ENCODE results near the gene EEF1A2. TPM values are rescaled to one million over a fixed set of nuclear protein-coding genes. Genes with fewer than 3 reads are reported as not detected.

Gene EEF1A2
- total and polyA plus RNA-seq, 7 experiments from 2014 or later, result 0.08 to 1.5 (median 0.53) TPM; not detected in 2

- DNase-seq (no peak), ATAC-seq (no peak)
- intact Hi-C loops (cut with micrococcal nuclease), result no loop called here
- no peak overlapping the region for H3K27ac ChIP-seq (ENCODE audit: low read depth, low read length)
- ChIA-PET CTCF (no interaction called here), POLR2A (no interaction called here)
- H3K4me1 ChIP-seq (ENCODE audit: control insufficient read depth in 2 of 2, insufficient read depth in 2 of 2, low read length in 2 of 2), result no peaks in the 10 kb centered on the region
- no peak overlapping the region for H3K27ac Mint-ChIP-seq
- H3K27me3 Mint-ChIP-seq, result peaks cover 6 to 41% (median 19%) of the 10 kb centered on the region in 5 donors
- H3K9me3 Mint-ChIP-seq, result no peaks in the 10 kb centered on the region
- peaks cover 0 to 5% (median 0%) of the 10 kb centered on the region in 7 donors for H3K4me1 Mint-ChIP-seq
- no peaks in the 10 kb centered on the region for H3K36me3 Mint-ChIP-seq
- no peak overlapping the region for H3K4me3 ChIP-seq (ENCODE audit: low read length)
- H3K9me3 ChIP-seq (ENCODE audit: control insufficient read depth in 2 of 3, low read length in 3 of 3), result no peaks in the 10 kb centered on the region
- no peaks in the 10 kb centered on the region for H3K27me3 ChIP-seq (ENCODE audit: control insufficient read depth in 2 of 2, insufficient read depth in 2 of 2, low read length in 2 of 2)
- H3K36me3 ChIP-seq (ENCODE audit: control insufficient read depth in 2 of 3, insufficient read depth in 3 of 3, low read length in 3 of 3), result no peaks in the 10 kb centered on the region
- no peak overlapping the region for H3K4me3 Mint-ChIP-seq
Measured at GRCh38 chr20:63452341-63452740, 46.5 kb downstream of the EEF1A2 start.

DNA sequence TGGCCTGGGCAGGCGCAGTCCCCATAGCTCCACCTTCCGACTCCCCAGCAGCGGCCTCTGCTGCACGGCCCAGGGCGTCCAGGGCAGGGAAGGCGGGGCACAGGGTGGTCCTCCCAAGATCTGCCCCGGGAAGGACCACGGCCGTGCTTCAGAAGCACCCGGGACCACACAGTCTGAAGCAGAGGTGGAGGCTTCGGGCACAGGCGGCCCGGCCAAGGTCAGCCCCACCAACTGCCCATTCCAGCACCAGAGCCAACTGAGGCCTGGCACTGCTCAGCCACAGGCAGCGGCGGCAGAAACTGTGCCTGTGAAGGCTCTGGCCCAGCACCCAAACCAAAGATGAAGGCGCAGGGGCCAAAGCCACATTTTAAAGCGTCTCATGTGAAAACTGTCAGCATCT is 47.1 kb downstream of the EEF1A2 start:
- peaks cover 6 to 45% (median 22%) of the 10 kb centered on the region in 5 donors for H3K27me3 Mint-ChIP-seq
- ChIA-PET CTCF (no interaction called here), POLR2A (no interaction called here)
- H3K4me3 Mint-ChIP-seq, result no peak overlapping the region
- Histone ChIP-seq H3K4me3 (ENCODE audit: low read length) (no peak overlapping the region), H3K36me3 (ENCODE audit: control insufficient read depth in 2 of 3, insufficient read depth in 3 of 3, low read length in 3 of 3) (no peaks in the 10 kb centered on the region), H3K27ac (ENCODE audit: low read depth, low read length) (no peak overlapping the region), H3K4me1 (ENCODE audit: control insufficient read depth in 2 of 2, insufficient read depth in 2 of 2, low read length in 2 of 2) (no peaks in the 10 kb centered on the region), H3K27me3 (ENCODE audit: control insufficient read depth in 2 of 2, insufficient read depth in 2 of 2, low read length in 2 of 2) (no peaks in the 10 kb centered on the region), H3K9me3 (ENCODE audit: control insufficient read depth in 2 of 3, low read length in 3 of 3) (no peaks in the 10 kb centered on the region)
- intact Hi-C loops (cut with micrococcal nuclease), result no loop called here
- H3K27ac Mint-ChIP-seq, result no peak overlapping the region
- no peaks in the 10 kb centered on the region for H3K9me3 Mint-ChIP-seq
- H3K4me1 Mint-ChIP-seq, result peaks cover 0 to 5% (median 0%) of the 10 kb centered on the region in 7 donors
- no peak for DNase-seq
- no peak for ATAC-seq
- H3K36me3 Mint-ChIP-seq, result no peaks in the 10 kb centered on the region

DNA sequence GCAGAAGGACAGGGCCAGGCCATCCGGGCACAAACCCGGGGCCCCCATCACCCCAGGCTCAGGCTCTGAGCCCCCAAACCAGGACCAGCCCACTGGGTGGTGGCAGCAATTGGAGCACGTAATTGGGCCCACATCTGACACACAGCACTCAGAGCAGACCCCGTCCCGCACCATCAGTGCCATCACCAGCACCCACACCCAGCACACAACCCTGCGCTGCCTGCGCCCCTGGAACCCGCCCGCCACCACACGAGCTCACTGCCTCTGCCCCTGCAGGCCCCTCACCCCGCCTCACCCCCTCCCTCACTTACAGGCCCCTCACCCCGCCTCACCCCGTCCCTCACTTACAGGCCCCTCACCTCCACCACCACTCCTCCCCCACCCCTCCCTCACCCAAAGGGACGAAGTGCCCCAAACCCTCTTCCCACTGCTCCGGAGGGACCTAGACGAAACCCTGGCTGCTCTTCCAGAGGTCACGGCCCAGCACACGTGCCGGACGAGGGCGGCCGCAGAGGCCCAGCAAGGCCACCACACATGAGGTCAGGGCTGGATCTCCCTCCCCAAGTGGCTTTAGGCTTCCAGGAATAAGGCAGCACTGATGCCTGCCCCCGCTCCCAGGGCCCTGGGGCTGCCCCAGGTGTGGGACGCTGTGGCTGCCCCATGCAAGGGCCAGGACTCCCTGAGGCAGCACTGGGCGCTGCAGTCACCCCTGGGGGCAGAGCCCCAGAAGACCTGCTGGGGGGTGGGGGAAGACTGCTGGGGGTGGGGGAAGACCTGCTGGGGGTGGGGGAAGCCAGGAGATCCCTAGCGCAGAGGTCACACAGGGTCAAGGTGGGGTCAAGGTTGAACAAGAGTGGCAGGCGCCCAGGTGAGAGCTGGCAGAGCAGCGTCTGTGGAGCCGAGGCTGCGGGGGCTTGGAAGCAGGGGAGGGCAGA is 48.8 kb downstream of the EEF1A2 start:
- Mint-ChIP-seq H3K4me3 (no peak overlapping the region), H3K27me3 (peaks cover 5 to 38% (median 15%) of the 10 kb centered on the region in 5 donors), H3K4me1 (peaks cover 0 to 5% (median 0%) of the 10 kb centered on the region in 7 donors), H3K27ac (no peak overlapping the region), H3K9me3 (no peaks in the 10 kb centered on the region), H3K36me3 (no peaks in the 10 kb centered on the region)
- ChIA-PET POLR2A (no interaction called here), CTCF (no interaction called here)
- no peaks in the 10 kb centered on the region for H3K36me3 ChIP-seq (ENCODE audit: control insufficient read depth in 2 of 3, insufficient read depth in 3 of 3, low read length in 3 of 3)
- H3K4me1 ChIP-seq (ENCODE audit: control insufficient read depth in 2 of 2, insufficient read depth in 2 of 2, low read length in 2 of 2), result no peaks in the 10 kb centered on the region
- H3K4me3 ChIP-seq (ENCODE audit: low read length), result no peak overlapping the region
- ATAC-seq (no peak), DNase-seq (no peak)
- no peaks in the 10 kb centered on the region for H3K27me3 ChIP-seq (ENCODE audit: control insufficient read depth in 2 of 2, insufficient read depth in 2 of 2, low read length in 2 of 2)
- H3K9me3 ChIP-seq (ENCODE audit: control insufficient read depth in 2 of 3, low read length in 3 of 3), result no peaks in the 10 kb centered on the region
- intact Hi-C loops (cut with micrococcal nuclease), result no loop called here
- no peak overlapping the region for H3K27ac ChIP-seq (ENCODE audit: low read depth, low read length)

DNA sequence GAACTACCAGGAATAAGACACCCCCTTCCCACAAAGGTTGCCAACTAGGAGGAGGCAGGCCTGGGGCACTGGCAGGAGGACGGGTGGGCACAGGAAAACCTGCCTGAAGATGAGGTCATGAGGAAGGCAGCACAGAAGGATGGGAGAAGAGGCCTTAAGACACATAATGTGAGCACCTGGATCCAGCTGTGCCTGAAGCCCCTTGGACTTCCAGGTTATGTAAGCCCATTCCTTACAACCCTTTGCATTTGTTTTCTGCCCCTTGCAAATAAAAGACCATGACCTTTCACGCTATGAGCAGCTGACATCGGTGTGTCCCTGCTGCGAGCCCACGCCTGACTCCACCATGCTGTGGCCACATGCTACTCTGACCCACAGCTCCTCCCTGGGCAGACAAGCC is 49.9 kb downstream of the EEF1A2 start:
- ChIA-PET CTCF (no interaction called here), POLR2A (no interaction called here)
- Mint-ChIP-seq H3K9me3 (no peaks in the 10 kb centered on the region), H3K36me3 (no peaks in the 10 kb centered on the region), H3K4me3 (no peak overlapping the region), H3K27me3 (peaks cover 0 to 29% (median 9%) of the 10 kb centered on the region in 5 donors), H3K4me1 (peaks cover 0 to 2% (median 0%) of the 10 kb centered on the region in 7 donors), H3K27ac (no peak overlapping the region)
- Histone ChIP-seq H3K27ac (ENCODE audit: low read depth, low read length) (no peak overlapping the region), H3K9me3 (ENCODE audit: control insufficient read depth in 2 of 3, low read length in 3 of 3) (no peaks in the 10 kb centered on the region), H3K27me3 (ENCODE audit: control insufficient read depth in 2 of 2, insufficient read depth in 2 of 2, low read length in 2 of 2) (no peaks in the 10 kb centered on the region), H3K36me3 (ENCODE audit: control insufficient read depth in 2 of 3, insufficient read depth in 3 of 3, low read length in 3 of 3) (no peaks in the 10 kb centered on the region), H3K4me1 (ENCODE audit: control insufficient read depth in 2 of 2, insufficient read depth in 2 of 2, low read length in 2 of 2) (no peaks in the 10 kb centered on the region), H3K4me3 (ENCODE audit: low read length) (no peak overlapping the region)
- ATAC-seq (no peak), DNase-seq (no peak)
- intact Hi-C loops (cut with micrococcal nuclease), result no loop called here

DNA sequence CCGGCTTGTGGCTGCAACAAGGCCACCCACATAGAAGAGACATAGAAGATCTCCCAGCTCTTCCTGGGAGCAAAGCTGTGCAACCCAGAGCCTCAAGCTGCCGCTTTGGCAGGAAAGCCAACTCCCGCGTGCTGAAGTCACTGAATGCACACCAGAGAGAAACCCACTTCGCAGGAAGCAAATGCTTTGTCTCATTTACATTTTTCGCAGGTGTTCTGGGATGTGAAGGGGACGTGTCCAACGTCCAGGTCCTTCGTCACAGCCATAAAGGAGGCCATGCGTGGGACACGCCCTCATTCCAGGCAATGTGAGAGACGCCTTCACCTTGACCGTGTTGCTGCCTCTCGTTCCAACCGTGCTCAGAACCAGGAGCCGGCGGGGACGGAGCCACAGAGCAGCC is 50.9 kb downstream of the EEF1A2 start:
- H3K4me1 Mint-ChIP-seq, result peaks cover 0 to 3% (median 0%) of the 10 kb centered on the region in 7 donors
- no peak for ATAC-seq
- H3K36me3 Mint-ChIP-seq, result no peaks in the 10 kb centered on the region
- ChIA-PET POLR2A (no interaction called here), CTCF (no interaction called here)
- H3K27me3 ChIP-seq (ENCODE audit: control insufficient read depth in 2 of 2, insufficient read depth in 2 of 2, low read length in 2 of 2), result no peaks in the 10 kb centered on the region
- no peak overlapping the region for H3K4me3 ChIP-seq (ENCODE audit: low read length)
- H3K4me1 ChIP-seq (ENCODE audit: control insufficient read depth in 2 of 2, insufficient read depth in 2 of 2, low read length in 2 of 2), result no peaks in the 10 kb centered on the region
- no peaks in the 10 kb centered on the region for H3K9me3 ChIP-seq (ENCODE audit: control insufficient read depth in 2 of 3, low read length in 3 of 3)
- no peak overlapping the region for H3K27ac Mint-ChIP-seq
- no peak for DNase-seq
- peaks cover 0 to 22% (median 5%) of the 10 kb centered on the region in 5 donors for H3K27me3 Mint-ChIP-seq
- peaks cover 0 to 4% (median 0%) of the 10 kb centered on the region in 11 donors for H3K9me3 Mint-ChIP-seq
- intact Hi-C loops (cut with micrococcal nuclease), result no loop called here
- no peak overlapping the region for H3K27ac ChIP-seq (ENCODE audit: low read depth, low read length)
- H3K36me3 ChIP-seq (ENCODE audit: control insufficient read depth in 2 of 3, insufficient read depth in 3 of 3, low read length in 3 of 3), result no peaks in the 10 kb centered on the region
- no peak overlapping the region for H3K4me3 Mint-ChIP-seq

DNA sequence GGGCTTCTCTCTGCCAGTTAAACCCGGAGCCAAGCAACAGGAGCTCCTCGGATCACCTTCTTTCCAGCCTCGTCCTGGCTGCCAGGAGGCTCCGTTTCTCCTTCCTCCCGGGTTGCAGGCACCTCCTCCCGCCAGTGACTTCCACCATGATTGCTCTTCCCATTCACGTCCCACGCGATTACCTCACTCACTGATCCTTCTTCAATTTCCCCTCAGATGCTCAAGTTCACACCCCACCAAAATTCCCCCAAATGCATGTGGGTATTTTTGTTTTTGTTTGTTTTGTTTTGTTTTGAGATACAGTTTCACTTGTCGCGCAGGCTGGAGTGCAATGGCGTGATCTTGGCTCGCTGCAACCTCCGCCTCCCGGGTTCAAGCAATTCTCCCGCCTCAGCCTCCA is 51.6 kb downstream of the EEF1A2 start:
- H3K4me1 Mint-ChIP-seq, result peaks cover 0 to 8% (median 1%) of the 10 kb centered on the region in 7 donors
- DNase-seq (no peak), ATAC-seq (no peak)
- ChIA-PET POLR2A (no interaction called here), CTCF (no interaction called here)
- Histone ChIP-seq H3K4me3 (ENCODE audit: low read length) (no peak overlapping the region), H3K4me1 (ENCODE audit: control insufficient read depth in 2 of 2, insufficient read depth in 2 of 2, low read length in 2 of 2) (peaks cover under 1 to 2% of the 10 kb centered on the region in 2 donors), H3K27me3 (ENCODE audit: control insufficient read depth in 2 of 2, insufficient read depth in 2 of 2, low read length in 2 of 2) (no peaks in the 10 kb centered on the region), H3K27ac (ENCODE audit: low read depth, low read length) (no peak overlapping the region), H3K9me3 (ENCODE audit: control insufficient read depth in 2 of 3, low read length in 3 of 3) (no peaks in the 10 kb centered on the region), H3K36me3 (ENCODE audit: control insufficient read depth in 2 of 3, insufficient read depth in 3 of 3, low read length in 3 of 3) (no peaks in the 10 kb centered on the region)
- no peak overlapping the region for H3K4me3 Mint-ChIP-seq
- intact Hi-C loops (cut with micrococcal nuclease), result no loop called here
- peaks cover 0 to 9% (median 0%) of the 10 kb centered on the region in 11 donors for H3K9me3 Mint-ChIP-seq
- H3K27ac Mint-ChIP-seq, result peak overlapping the region in 1 of 9 donors; percentile 62
- peaks cover 0 to under 1% (median 0%) of the 10 kb centered on the region in 5 donors for H3K36me3 Mint-ChIP-seq
- peaks cover 0 to 20% (median 5%) of the 10 kb centered on the region in 5 donors for H3K27me3 Mint-ChIP-seq
